Astrocyte (in vitro differentiated cells and primary cell): Measurements from ENCODE around the gene RASGRF2. TPM values are rescaled to one million over a fixed set of nuclear protein-coding genes. Genes with fewer than 3 reads are reported as not detected.

Experiments used
- DNase-seq: peaks from one replicate; pipeline ENCODE4 v3.0.0-alpha.2; 2010; ENCODE audit warnings: low read depth
- FAIRE-seq: peaks from 2 replicates; lab custom pipeline; 2011; peaks lifted over from hg19 to GRCh38; lab: Jason Lieb, UNC
- H2AFZ ChIP-seq: 2 replicates; pipeline ENCODE4 v1.6.0; 2012; ENCODE audit warnings: low read depth, low read length, inconsistent platforms
- H3K27ac ChIP-seq: 2 replicates; pipeline ENCODE4 v1.5.1; 2011; ENCODE audit warnings: low read depth, low read length, inconsistent platforms
- H3K27me3 ChIP-seq: 2 replicates; pipeline ENCODE4 v1.6.0; 2011; ENCODE audit warnings: low read length, inconsistent platforms; ENCODE audit not compliant: insufficient read depth
- H3K36me3 ChIP-seq: 2 replicates; pipeline ENCODE4 v1.5.1; 2011; ENCODE audit warnings: low read length, inconsistent platforms; ENCODE audit not compliant: insufficient read depth
- H3K4me1 ChIP-seq: 2 replicates; pipeline ENCODE4 v1.5.1; 2011; ENCODE audit warnings: low read length, inconsistent platforms; ENCODE audit not compliant: insufficient read depth
- H3K4me2 ChIP-seq: 2 replicates; pipeline ENCODE4 v1.6.0; 2012; ENCODE audit warnings: low read length, inconsistent platforms
- H3K4me3 ChIP-seq: 2 replicates; pipeline ENCODE4 v1.5.1; 2011; ENCODE audit warnings: low read depth, mild to moderate bottlenecking, low read length, inconsistent platforms; ENCODE audit not compliant: insufficient read depth
- H3K79me2 ChIP-seq: 2 replicates; pipeline ENCODE4 v1.6.0; 2012; ENCODE audit warnings: mild to moderate bottlenecking, low read length, inconsistent platforms; ENCODE audit not compliant: insufficient read depth
- H3K9ac ChIP-seq: 2 replicates; pipeline ENCODE4 v1.6.0; 2012; ENCODE audit warnings: mild to moderate bottlenecking, low read length, inconsistent platforms
- H3K9me3 ChIP-seq: 2 replicates; pipeline ENCODE4 v1.5.1; 2012; ENCODE audit warnings: low read depth, mild to moderate bottlenecking, low read length, inconsistent platforms; ENCODE audit not compliant: insufficient read depth
- H4K20me1 ChIP-seq: 2 replicates; pipeline ENCODE4 v1.6.0; 2012; ENCODE audit warnings: low read length, inconsistent platforms; ENCODE audit not compliant: insufficient read depth
- H3K27ac Mint-ChIP-seq: one replicate; pipeline ENCODE4 v1.8.0; 2021; ENCODE audit warnings: mild to moderate bottlenecking, mixed read lengths; ENCODE audit not compliant: unreplicated experiment
- H3K27me3 Mint-ChIP-seq: one replicate; pipeline ENCODE4 v1.8.0; 2021; ENCODE audit warnings: low read depth, mixed read lengths; ENCODE audit not compliant: unreplicated experiment
- H3K36me3 Mint-ChIP-seq: one replicate; pipeline ENCODE4 v1.8.0; 2021; ENCODE audit warnings: low read depth, mixed read lengths; ENCODE audit not compliant: unreplicated experiment
- H3K4me1 Mint-ChIP-seq: one replicate; pipeline ENCODE4 v1.8.0; 2021; ENCODE audit warnings: low read depth, mixed read lengths; ENCODE audit not compliant: unreplicated experiment
- H3K4me3 Mint-ChIP-seq: one replicate; pipeline ENCODE4 v1.8.0; 2021; ENCODE audit warnings: mild to moderate bottlenecking, moderate library complexity, mixed read lengths; ENCODE audit not compliant: unreplicated experiment
- H3K9me3 Mint-ChIP-seq: one replicate; pipeline ENCODE4 v1.8.0; 2021; ENCODE audit warnings: mild to moderate bottlenecking, mixed read lengths; ENCODE audit not compliant: unreplicated experiment
- EZH2 ChIP-seq: IDR thresholded peaks from 2 replicates; pipeline ENCODE4 v1.6.1; 2012; ENCODE audit warnings: mild to moderate bottlenecking, low read length, inconsistent platforms; ENCODE audit not compliant: insufficient read depth
- total RNA-seq: library from RNA; stranded (reverse); gene quantifications from 2 replicates; pipeline ENCODE4 v1.2.1, GENCODE V29; 2021
- TF ChIP-seq, protein P1 (sequence below): IDR thresholded peaks from 2 replicates; pipeline ENCODE4 v1.5.1; 2011; ENCODE audit warnings: low read depth, mild to moderate bottlenecking, inconsistent platforms, low read length, moderate library complexity; ENCODE audit not compliant: insufficient read depth

The RASGRF2 gene
- total RNA-seq, 1 donor from 2014 or later: 8.0 TPM

DNA sequence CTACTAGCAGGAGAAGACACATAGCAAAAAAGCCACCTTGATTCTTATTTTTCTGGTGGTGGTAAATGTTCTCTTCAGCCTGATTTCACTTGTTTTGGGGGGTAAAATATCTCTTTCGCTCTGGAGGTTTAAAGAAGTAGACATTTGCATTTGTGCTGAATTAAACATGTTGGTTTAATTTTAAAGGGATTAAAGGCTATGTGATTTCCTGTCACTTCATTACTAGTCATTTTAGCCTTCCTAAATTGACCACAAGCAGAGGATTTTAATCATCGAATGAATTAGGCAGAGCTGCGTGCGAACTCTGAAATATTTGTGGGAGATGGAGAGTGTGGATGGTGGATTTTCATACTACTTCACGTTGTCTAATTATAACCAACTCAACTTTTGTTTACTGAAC, 4.8 kb downstream of the RASGRF2 start:
- no peaks in the 10 kb centered on the region for H3K27me3 ChIP-seq
- peak overlapping the region; percentile 9 for H3K27ac ChIP-seq
- peaks cover 6% of the 10 kb centered on the region for H3K79me2 ChIP-seq
- TF ChIP-seq, protein P1, sequence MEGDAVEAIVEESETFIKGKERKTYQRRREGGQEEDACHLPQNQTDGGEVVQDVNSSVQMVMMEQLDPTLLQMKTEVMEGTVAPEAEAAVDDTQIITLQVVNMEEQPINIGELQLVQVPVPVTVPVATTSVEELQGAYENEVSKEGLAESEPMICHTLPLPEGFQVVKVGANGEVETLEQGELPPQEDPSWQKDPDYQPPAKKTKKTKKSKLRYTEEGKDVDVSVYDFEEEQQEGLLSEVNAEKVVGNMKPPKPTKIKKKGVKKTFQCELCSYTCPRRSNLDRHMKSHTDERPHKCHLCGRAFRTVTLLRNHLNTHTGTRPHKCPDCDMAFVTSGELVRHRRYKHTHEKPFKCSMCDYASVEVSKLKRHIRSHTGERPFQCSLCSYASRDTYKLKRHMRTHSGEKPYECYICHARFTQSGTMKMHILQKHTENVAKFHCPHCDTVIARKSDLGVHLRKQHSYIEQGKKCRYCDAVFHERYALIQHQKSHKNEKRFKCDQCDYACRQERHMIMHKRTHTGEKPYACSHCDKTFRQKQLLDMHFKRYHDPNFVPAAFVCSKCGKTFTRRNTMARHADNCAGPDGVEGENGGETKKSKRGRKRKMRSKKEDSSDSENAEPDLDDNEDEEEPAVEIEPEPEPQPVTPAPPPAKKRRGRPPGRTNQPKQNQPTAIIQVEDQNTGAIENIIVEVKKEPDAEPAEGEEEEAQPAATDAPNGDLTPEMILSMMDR: no peak
- TF ChIP-seq EZH2: no peak
- peak overlapping the region; percentile 26 for H3K4me3 ChIP-seq
- FAIRE-seq: no peak
- Mint-ChIP-seq H3K36me3 (no peaks in the 10 kb centered on the region), H3K4me1 (peaks cover 15% of the 10 kb centered on the region), H3K27ac (no peak overlapping the region), H3K9me3 (no peaks in the 10 kb centered on the region), H3K4me3 (no peak overlapping the region), H3K27me3 (peaks cover 11% of the 10 kb centered on the region)
- peak overlapping the region; percentile 42 for H3K9ac ChIP-seq
- DNase-seq: no peak
- H3K4me2 ChIP-seq: peak overlapping the region; percentile 77
- no peak overlapping the region for H2AFZ ChIP-seq
- peaks cover 27% of the 10 kb centered on the region for H3K4me1 ChIP-seq
- no peaks in the 10 kb centered on the region for H3K9me3 ChIP-seq
- no peaks in the 10 kb centered on the region for H4K20me1 ChIP-seq
- H3K36me3 ChIP-seq: no peaks in the 10 kb centered on the region

DNA sequence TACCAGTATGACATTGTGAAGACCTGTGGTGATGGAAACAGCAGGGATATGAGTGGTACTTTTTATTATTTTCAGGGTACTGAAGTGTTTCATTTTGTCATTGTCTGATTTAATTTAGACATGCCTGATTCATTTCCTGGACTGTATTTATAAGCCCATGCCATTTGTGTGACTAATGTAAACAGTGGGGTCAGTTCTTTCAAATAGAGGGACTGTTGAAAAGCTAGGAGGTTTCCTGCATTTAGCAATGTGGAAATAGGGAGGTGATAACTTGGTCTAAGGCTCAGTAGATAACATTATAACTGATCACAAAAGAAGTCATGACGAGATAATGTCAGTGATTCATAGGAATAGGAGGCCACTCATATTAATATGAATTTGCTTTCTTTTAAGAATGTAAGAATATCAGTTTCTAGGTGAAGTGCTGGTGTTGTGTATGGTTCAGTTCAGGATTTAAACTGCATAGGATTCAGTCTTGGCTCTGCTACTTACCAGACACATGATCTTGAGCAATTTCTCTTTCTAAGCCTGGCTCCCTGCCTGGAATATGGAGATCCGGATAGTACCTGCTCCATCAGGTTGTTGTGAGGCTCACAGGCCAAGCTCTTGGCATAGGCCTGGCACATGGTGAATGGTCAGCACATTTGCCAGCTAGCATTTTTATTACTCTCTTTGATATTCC, 7.5 kb downstream of the RASGRF2 start:
- H3K4me1 Mint-ChIP-seq: peaks cover 10% of the 10 kb centered on the region
- H3K27me3 Mint-ChIP-seq: peaks cover 2% of the 10 kb centered on the region
- Histone ChIP-seq H2AFZ (peak overlapping the region; percentile 42), H4K20me1 (no peaks in the 10 kb centered on the region), H3K4me1 (peaks cover 27% of the 10 kb centered on the region), H3K9ac (peak overlapping the region; percentile 19), H3K79me2 (peaks cover 12% of the 10 kb centered on the region), H3K27me3 (no peaks in the 10 kb centered on the region), H3K36me3 (no peaks in the 10 kb centered on the region), H3K27ac (peak overlapping the region; percentile 74), H3K9me3 (no peaks in the 10 kb centered on the region), H3K4me3 (peak overlapping the region; percentile 25), H3K4me2 (peak overlapping the region; percentile 70)
- no peaks in the 10 kb centered on the region for H3K9me3 Mint-ChIP-seq
- FAIRE-seq (peak; percentile 41), DNase-seq (peak; percentile 87)
- H3K27ac Mint-ChIP-seq: peak overlapping the region; percentile 51
- no peaks in the 10 kb centered on the region for H3K36me3 Mint-ChIP-seq
- no peak for TF ChIP-seq EZH2
- TF ChIP-seq, protein P1: no peak
- no peak overlapping the region for H3K4me3 Mint-ChIP-seq

DNA sequence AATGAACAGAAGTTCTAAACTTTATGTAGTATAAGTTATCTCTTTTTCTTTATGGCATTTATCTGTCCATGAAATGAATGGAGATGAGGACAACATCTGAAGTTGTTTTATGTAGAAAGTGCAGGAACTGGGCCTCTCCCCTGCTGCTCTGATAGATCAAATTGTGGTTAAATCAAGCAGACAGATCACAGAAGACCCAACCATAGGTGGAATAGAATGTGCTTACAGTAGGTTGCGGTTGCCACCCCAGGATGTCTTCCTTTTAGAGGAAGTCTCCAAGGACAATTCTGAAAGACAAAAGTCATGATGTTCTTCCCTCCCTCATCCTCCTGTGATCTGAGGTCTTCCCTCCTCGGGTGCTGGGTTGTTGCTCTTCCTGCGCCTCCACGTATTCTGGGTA, 12.9 kb downstream of the RASGRF2 start:
- H3K36me3 ChIP-seq: no peaks in the 10 kb centered on the region
- DNase-seq: no peak
- Mint-ChIP-seq H3K4me1 (peaks cover 5% of the 10 kb centered on the region), H3K9me3 (no peaks in the 10 kb centered on the region), H3K27me3 (no peaks in the 10 kb centered on the region), H3K36me3 (peaks cover 2% of the 10 kb centered on the region), H3K4me3 (no peak overlapping the region), H3K27ac (no peak overlapping the region)
- H3K27ac ChIP-seq: no peak overlapping the region
- no peak overlapping the region for H2AFZ ChIP-seq
- TF ChIP-seq, protein P1: no peak
- no peak for TF ChIP-seq EZH2
- H4K20me1 ChIP-seq: no peaks in the 10 kb centered on the region
- no peak for FAIRE-seq
- peaks cover 6% of the 10 kb centered on the region for H3K79me2 ChIP-seq
- H3K4me1 ChIP-seq: peaks cover 4% of the 10 kb centered on the region
- no peaks in the 10 kb centered on the region for H3K9me3 ChIP-seq
- no peak overlapping the region for H3K4me2 ChIP-seq
- H3K27me3 ChIP-seq: no peaks in the 10 kb centered on the region
- no peak overlapping the region for H3K9ac ChIP-seq
- no peak overlapping the region for H3K4me3 ChIP-seq
